K562 (cell line): ENCODE data around the gene ELOVL2. TPM values are rescaled to one million over a fixed set of nuclear protein-coding genes. Genes with fewer than 3 reads are reported as not detected.

Experiments used
- ATAC-seq: fragments of 200-7000 bp; cut with Tn5 transposase; 3 replicates; pipeline ENCODE4 v1.9.1; 2020; ENCODE audit warnings: moderate library complexity
- BruUV-seq: library from RNA; stranded (reverse); fragments of 400-500 nt; replicated peaks from 2 replicates; lab custom pipeline; 2021; lab: Mats Ljungman, UMichigan
- CTCF ChIA-PET: fragments of 300-600 bp; formaldehyde crosslinking; extraction: SDS; loops from one replicate; lab custom pipeline; 2021; ENCODE audit warnings: low intra/inter-chr PET ratio; lab: Yijun Ruan, JAX
- POLR2A ChIA-PET: fragments of 300-600, 350-650 bp; sonication (Branson Sonifier 250); formaldehyde crosslinking; extraction: SDS; loops from one replicate; lab custom pipeline; 2021; ENCODE audit warnings: antibody characterized with exemption, inconsistent platforms; lab: Yijun Ruan, JAX
- DNase-seq, 4 experiments: peaks; one replicate each; pipeline versions ENCODE4 v3.0.0 to v3.0.0-alpha.2; 2011 to 2018; ENCODE audit warnings: low spot score in 3 of 4, mixed read lengths in 3 of 4; ENCODE audit errors: extremely low read depth in 1 of 4
- FAIRE-seq: peaks from 2 replicates; lab custom pipeline; 2011; peaks lifted over from hg19 to GRCh38; lab: Jason Lieb, UNC
- H2AFZ ChIP-seq: 2 replicates; pipeline ENCODE4 v1.6.0; 2011; ENCODE audit warnings: low read depth, low read length, control low read depth, inconsistent platforms
- H3K27ac ChIP-seq: fragments of 200-600 bp; 3 replicates; pipeline ENCODE4 v1.8.0; 2011; ENCODE audit warnings: low read depth, mild to moderate bottlenecking, control low read depth, inconsistent platforms, low read length, moderate library complexity, mixed read lengths; ENCODE audit errors: extremely low read depth
- H3K27me3 ChIP-seq, 2 experiments: fragments of 300-600 bp in 1 of 2; 2 replicates in 1 of 2; 3 replicates in 1 of 2; pipeline versions ENCODE4 v1.6.0 to v1.8.0; 2011; ENCODE audit warnings: inconsistent platforms in 2 of 2, low read length in 2 of 2, mild to moderate bottlenecking in 1 of 2, mixed read lengths in 1 of 2, moderate library complexity in 1 of 2; ENCODE audit not compliant: control insufficient read depth in 2 of 2, insufficient read depth in 2 of 2
- H3K36me3 ChIP-seq: fragments of 300-600 bp; 3 replicates; pipeline ENCODE4 v1.8.0; 2011; ENCODE audit warnings: mild to moderate bottlenecking, low read length, inconsistent platforms; ENCODE audit not compliant: control insufficient read depth, insufficient read depth
- H3K4me1 ChIP-seq, 2 experiments: fragments of 200-600 bp in 1 of 2; replicated peaks in 1 of 2; 2 replicates in 1 of 2; 3 replicates in 1 of 2; pipeline versions ENCODE4 v1.5.1 to v1.8.0; 2011; ENCODE audit warnings: inconsistent platforms in 2 of 2, low read length in 2 of 2, mild to moderate bottlenecking in 1 of 2, mixed read lengths in 1 of 2, moderate library complexity in 1 of 2; ENCODE audit not compliant: control insufficient read depth in 2 of 2, insufficient read depth in 2 of 2
- H3K4me2 ChIP-seq: 2 replicates; pipeline ENCODE4 v1.6.1; 2011; ENCODE audit warnings: low read length, control low read depth, inconsistent platforms, mixed read lengths; ENCODE audit not compliant: insufficient read depth
- H3K4me3 ChIP-seq: fragments of 200-600 bp; sonication (generic), shearing (Covaris generic); 2 replicates; pipeline ENCODE4 v1.5.1; 2016; ENCODE audit warnings: control low read depth, inconsistent platforms
- H3K79me2 ChIP-seq: fragments of 200-600 bp; 3 replicates; pipeline ENCODE4 v1.8.0; 2011; ENCODE audit warnings: low read length, inconsistent platforms; ENCODE audit not compliant: control insufficient read depth, insufficient read depth
- H3K9ac ChIP-seq, 2 experiments: 2 replicates each; pipeline versions ENCODE4 v1.6.0 to v1.6.1; 2011; ENCODE audit warnings: low read depth in 2 of 2, low read length in 2 of 2, control low read depth in 1 of 2, inconsistent platforms in 1 of 2, mild to moderate bottlenecking in 1 of 2, mixed read lengths in 1 of 2; ENCODE audit not compliant: insufficient read depth in 1 of 2
- H3K9me1 ChIP-seq: one replicate; pipeline ENCODE4 v1.6.0; 2011; ENCODE audit warnings: inconsistent platforms, mild to moderate bottlenecking, low read length, moderate library complexity; ENCODE audit not compliant: control insufficient read depth, insufficient read depth
- H3K9me3 ChIP-seq: replicated peaks from 2 replicates; pipeline ENCODE4 v1.5.1; 2011; ENCODE audit warnings: low read depth, low read length, inconsistent platforms; ENCODE audit not compliant: control insufficient read depth, insufficient read depth
- H4K20me1 ChIP-seq: replicated peaks from 2 replicates; pipeline ENCODE4 v1.6.1; 2011; ENCODE audit warnings: low read length, inconsistent platforms, mixed read lengths; ENCODE audit not compliant: control insufficient read depth, insufficient read depth
- CBFA2T2 ChIP-seq: fragments of 450-650 bp; conservative IDR thresholded peaks from 2 replicates; pipeline ENCODE4 v1.6.1; 2017; ENCODE audit warnings: mild to moderate bottlenecking
- CBFA2T3 ChIP-seq: fragments of 450-650 bp; IDR thresholded peaks from 2 replicates; pipeline ENCODE4 v1.6.1; 2017
- GABPA ChIP-seq: fragments of 200-800 bp; sonication (Bioruptor generic); conservative IDR thresholded peaks from 2 replicates; pipeline ENCODE4 v1.6.1; 2016; ENCODE audit warnings: low read depth, missing genetic modification characterization, missing compliant biosample characterization
- NR3C1 ChIP-seq: sonication (generic); formaldehyde crosslinking; IDR thresholded peaks from 2 replicates; pipeline ENCODE4 v1.8.1; 2022; ENCODE audit warnings: missing genetic modification reagents
- TAL1 ChIP-seq: fragments of 450-650 bp; IDR thresholded peaks from 2 replicates; pipeline ENCODE4 v1.6.1; 2016; ENCODE audit warnings: mild to moderate bottlenecking
- WGBS: fragments of 100-300 bp; shearing (Covaris generic); methylation state at CpG from one replicate; pipeline ENCODE4 v1.1.6; 2016; ENCODE audit warnings: low coverage, mixed read lengths; ENCODE audit not compliant: insufficient coverage; ENCODE audit errors: missing lambda C conversion rate; 5-methylcytosine and 5-hydroxymethylcytosine counted together
- in situ Hi-C: fragments of 300-500 bp; cut with MboI; formaldehyde crosslinking; loops from 4 replicates; pipeline ENCODE4 v1.15.0; 2018; ENCODE audit warnings: inconsistent platforms, mixed read lengths
- intact Hi-C: fragments of 100-400 bp; cut with micrococcal nuclease; formaldehyde crosslinking; loops from 2 replicates; pipeline ENCODE4 v1.14.2; 2022
- polyA plus RNA-seq, 8 experiments: library from polyadenylated mRNA; depleted of rRNA in 4 of 8; stranded (reverse) in 5 of 8; unstranded in 3 of 8; fragments of >200 nt; fragmentation: Nextera tagmentation in 2 of 8; fragmentation: Illumina TruSeq in 1 of 8; extraction: Ambion mirVana in 2 of 8; extraction: Trizol in 1 of 8; gene quantifications; 2 replicates each; pipeline versions ENCODE4 v1.2.1 to v1.2.3, GENCODE V29; 2011 to 2014; ENCODE audit warnings: inconsistent platforms in 1 of 8, missing spikeins in 1 of 8
- total RNA-seq, 7 experiments: library from RNA; depleted of rRNA in 6 of 7; stranded (reverse); fragments of >200 nt in 6 of 7; fragmentation: Illumina TruSeq in 2 of 7; extraction: Trizol in 2 of 7; gene quantifications; 2 replicates each; pipeline versions ENCODE4 v1.2.1 to v1.2.3, GENCODE V29; 2011 to 2021; ENCODE audit warnings: low replicate concordance in 1 of 7

The ELOVL2 gene
- total and polyA plus RNA-seq, 9 of the 15 experiments (the other 6 are each of a cell fraction or from before 2014, with no cell fraction given), result 0.05 to 0.96 (median 0.31) TPM

- in situ Hi-C loops, result loop anchor here (5.0 kb wide), 2 partner anchors 110 to 590 kb away; no protein-coding TSS in a partner anchor
- ATAC-seq, result no peak
- Histone ChIP-seq H3K4me2 (no peak overlapping the region), H3K9me1 (no peaks in the 10 kb centered on the region), H3K4me1 (peaks cover 4 to 6% of the 10 kb centered on the region in 2 experiments; a peak in 3 of 5 replicates), H2AFZ (no peak overlapping the region)
- 0% methylated on average over 2 of the region's 2 CpGs for WGBS
- no peak for TF ChIP-seq GABPA (tag)
- TF ChIP-seq CBFA2T3, result peak; percentile 69
- TF ChIP-seq CBFA2T2, result peak; percentile 55
- TF ChIP-seq NR3C1 (CRISPR knock-in tag), result no peak
- peak; percentile 25; the same call in 1 of the 2 replicates for TF ChIP-seq TAL1
- TF ChIP-seq, all 486 proteins: peak for 3
- Histone ChIP-seq H4K20me1 (no peaks in the 10 kb centered on the region), H3K9ac (no peak overlapping the region), H3K9me3 (no peaks in the 10 kb centered on the region), H3K36me3 (no peaks in the 10 kb centered on the region), H3K4me3 (no peak overlapping the region), H3K27ac (no peak overlapping the region), H3K27me3 (no peaks in the 10 kb centered on the region; a peak in 1 of 5 replicates), H3K79me2 (no peaks in the 10 kb centered on the region)
- CTCF ChIA-PET, result interaction anchor here (0.5 to 2.3 kb wide), 2 partner anchors 113 to 219 kb away, joined by 4 to 9 read pairs; no protein-coding TSS in a partner anchor
- no peak for FAIRE-seq
- intact Hi-C loops, result loop anchor here (10.0 kb wide), 1 partner anchor 507 kb away; no protein-coding TSS in a partner anchor
- POLR2A ChIA-PET, result interaction anchor here (0.8 kb wide), 1 partner anchor 9 kb away, joined by 3 read pairs; no protein-coding TSS in a partner anchor
- no TSS peak for BruUV-seq
- DNase-seq, result peak in 1 of 4 experiments; percentile 16
Observed at GRCh38 chr6:11067348-11067747, 23.2 kb upstream of the ELOVL2 start.
